Left lung (tissue), 10 donors: ENCODE results near the gene PLXDC2. TPM values are rescaled to one million over a fixed set of nuclear protein-coding genes. Genes with fewer than 3 reads are reported as not detected.

Source experiments
- ATAC-seq: fragments of 200-7000 bp; cut with Tn5 transposase; one replicate; pipeline ENCODE4 v1.9.1; 2020; ENCODE audit warnings: moderate library complexity
- DNase-seq, 4 donors: peaks; one replicate each; pipeline ENCODE4 v3.0.0-alpha.2; 2013 to 2020
- H3K27ac ChIP-seq, 2 donors: fragments of 200-600 bp; sonication (generic) in 1 of 2; one replicate each; pipeline versions ENCODE4 v1.5.0 to v1.8.0; 2020 to 2021
- H3K27me3 ChIP-seq, 2 donors: fragments of 200-600 bp; sonication (generic) in 1 of 2; one replicate each; pipeline versions ENCODE4 v1.5.0 to v1.8.0; 2020 to 2021
- H3K36me3 ChIP-seq, 2 donors: fragments of 200-600 bp; sonication (generic) in 1 of 2; one replicate each; pipeline versions ENCODE4 v1.5.0 to v1.8.0; 2020 to 2021
- H3K4me1 ChIP-seq, 2 donors: fragments of 200-600 bp; one replicate each; pipeline ENCODE4 v1.8.0; 2021
- H3K4me3 ChIP-seq, 2 donors: fragments of 200-600 bp; sonication (generic) in 1 of 2; one replicate each; pipeline versions ENCODE4 v1.5.0 to v1.8.0; 2020 to 2021; ENCODE audit warnings: mild to moderate bottlenecking in 1 of 2
- H3K9me3 ChIP-seq, 2 donors: fragments of 200-600 bp; sonication (generic) in 1 of 2; one replicate each; pipeline versions ENCODE4 v1.5.0 to v1.8.0; 2020 to 2021
- intact Hi-C, 2 donors: fragments of 100-400 bp; cut with DNase I; formaldehyde crosslinking; loops; one replicate each; pipeline versions ENCODE4 v1.11.2 to v1.14.2; 2022
- polyA plus RNA-seq, 6 donors: library from polyadenylated mRNA; unstranded; fragments of 120-200 nt; gene quantifications; one replicate each; pipeline ENCODE4 v1.2.1, GENCODE V29; 2013; ENCODE audit not compliant: insufficient read length in 6 of 6
- total RNA-seq, 2 donors: library from RNA; stranded (reverse); fragmentation: NEBNext Ultra II Directional; extraction: Animal tissue kit (Norgen Biotek cat#: 25700); gene quantifications; one replicate each; pipeline ENCODE4 v1.2.1, GENCODE V29; 2021
- TF ChIP-seq, protein P1 (sequence below), 2 donors: fragments of 200-600 bp; sonication (generic) in 1 of 2; IDR thresholded peaks; one replicate each; pipeline versions ENCODE4 v1.5.0 to v1.8.0; 2021; ENCODE audit warnings: antibody characterized with exemption in 2 of 2
- donor health status: DM: no; HTN: yes; CAD: no.
- donor health status: DM: no; HTN: no; CAD: no.

The PLXDC2 gene
- total and polyA plus RNA-seq, 8 donors = 85.3 to 127 (median 112) TPM

DNA sequence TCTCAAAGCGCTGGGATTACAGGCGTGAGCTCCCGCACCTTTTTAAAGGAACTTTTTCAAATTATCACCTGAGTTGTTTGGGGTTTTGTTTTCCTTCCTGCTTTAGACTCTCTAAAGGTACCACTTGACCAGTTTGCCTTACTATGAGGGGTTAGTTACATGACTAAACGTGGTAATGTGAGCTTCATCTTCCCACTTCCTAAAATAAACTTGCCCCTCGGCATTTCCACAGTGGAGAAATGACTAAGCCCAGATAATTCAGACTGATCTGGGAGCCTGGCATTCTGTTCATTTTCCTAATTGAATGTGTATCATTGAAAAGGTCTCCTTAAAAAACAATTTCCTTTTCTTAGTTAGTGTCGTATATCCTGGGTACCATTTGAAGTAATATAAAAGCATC lies 163.4 kb downstream of the PLXDC2 start:
- Histone ChIP-seq H3K4me3 (no peak overlapping the region), H3K27me3 (no peaks in the 10 kb centered on the region), H3K9me3 (peaks cover 0 to 3% of the 10 kb centered on the region in 2 donors), H3K4me1 (peaks cover 0 to 10% of the 10 kb centered on the region in 2 donors), H3K36me3 (no peaks in the 10 kb centered on the region), H3K27ac (no peak overlapping the region)
- DNase-seq (no peak), ATAC-seq (no peak)
- intact Hi-C loops = no loop called here
- TF ChIP-seq, protein P1, sequence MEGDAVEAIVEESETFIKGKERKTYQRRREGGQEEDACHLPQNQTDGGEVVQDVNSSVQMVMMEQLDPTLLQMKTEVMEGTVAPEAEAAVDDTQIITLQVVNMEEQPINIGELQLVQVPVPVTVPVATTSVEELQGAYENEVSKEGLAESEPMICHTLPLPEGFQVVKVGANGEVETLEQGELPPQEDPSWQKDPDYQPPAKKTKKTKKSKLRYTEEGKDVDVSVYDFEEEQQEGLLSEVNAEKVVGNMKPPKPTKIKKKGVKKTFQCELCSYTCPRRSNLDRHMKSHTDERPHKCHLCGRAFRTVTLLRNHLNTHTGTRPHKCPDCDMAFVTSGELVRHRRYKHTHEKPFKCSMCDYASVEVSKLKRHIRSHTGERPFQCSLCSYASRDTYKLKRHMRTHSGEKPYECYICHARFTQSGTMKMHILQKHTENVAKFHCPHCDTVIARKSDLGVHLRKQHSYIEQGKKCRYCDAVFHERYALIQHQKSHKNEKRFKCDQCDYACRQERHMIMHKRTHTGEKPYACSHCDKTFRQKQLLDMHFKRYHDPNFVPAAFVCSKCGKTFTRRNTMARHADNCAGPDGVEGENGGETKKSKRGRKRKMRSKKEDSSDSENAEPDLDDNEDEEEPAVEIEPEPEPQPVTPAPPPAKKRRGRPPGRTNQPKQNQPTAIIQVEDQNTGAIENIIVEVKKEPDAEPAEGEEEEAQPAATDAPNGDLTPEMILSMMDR (IDR thresholded peaks at IDR 0.05) = no peak

DNA sequence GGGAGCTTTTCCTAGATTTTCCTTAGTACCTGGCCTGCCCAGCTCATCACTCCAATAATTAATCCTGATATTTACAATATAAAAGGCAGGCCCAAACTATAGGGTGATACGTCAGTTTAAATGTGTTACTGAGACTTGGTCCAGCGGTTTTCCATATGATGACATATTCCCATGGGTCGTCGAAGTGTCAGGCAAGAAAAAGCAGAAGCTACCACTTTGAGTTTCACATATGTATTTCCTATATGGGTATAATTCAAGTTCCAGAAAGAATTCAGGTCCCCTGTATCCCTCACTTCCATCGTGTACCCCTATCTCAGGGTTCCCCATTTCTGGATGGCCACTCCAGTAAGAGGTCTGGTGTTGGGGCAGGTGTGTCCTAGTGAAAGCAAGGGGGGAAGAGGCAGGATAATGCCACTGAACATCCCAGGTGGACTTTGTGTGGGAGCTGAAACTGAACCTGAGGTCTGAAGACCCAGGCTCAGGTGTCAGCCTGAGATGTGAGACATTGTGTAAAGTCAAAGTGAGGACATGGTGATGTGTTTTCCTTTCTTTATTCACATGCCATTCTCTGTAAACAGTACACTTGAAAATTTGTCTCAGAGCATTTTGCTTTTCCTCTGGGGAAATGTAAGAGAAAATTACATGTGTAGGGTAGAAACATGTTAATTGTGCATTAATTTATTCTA lies 167.8 kb downstream of the PLXDC2 start:
- DNase-seq = no peak
- Histone ChIP-seq H3K4me1 (peaks cover 0 to 8% of the 10 kb centered on the region in 2 donors), H3K27ac (no peak overlapping the region), H3K9me3 (no peaks in the 10 kb centered on the region), H3K27me3 (no peaks in the 10 kb centered on the region), H3K4me3 (no peak overlapping the region), H3K36me3 (no peaks in the 10 kb centered on the region)
- TF ChIP-seq, protein P1 (IDR thresholded peaks at IDR 0.05) = no peak
- no peak for ATAC-seq
- intact Hi-C loops = no loop called here

DNA sequence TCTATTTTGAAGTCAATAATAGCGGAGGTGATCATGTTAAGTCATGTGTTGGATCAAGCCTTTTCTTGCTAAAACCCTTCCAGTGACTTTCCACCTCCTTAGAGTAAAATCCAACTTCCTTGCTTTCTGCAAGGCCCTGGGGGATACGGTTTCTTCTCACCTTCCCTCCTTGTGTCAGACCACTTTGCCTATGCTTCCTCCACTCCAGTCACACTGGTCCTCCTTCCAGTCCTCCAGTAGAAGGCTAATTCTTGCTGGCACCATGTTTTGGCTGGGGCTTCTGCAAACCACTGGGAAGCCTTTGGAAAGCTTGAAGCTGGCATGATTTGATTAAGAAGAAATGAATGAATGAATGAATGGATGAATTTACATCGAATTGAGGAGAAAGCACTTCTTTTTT lies 169.5 kb downstream of the PLXDC2 start:
- Histone ChIP-seq H3K27ac (no peak overlapping the region), H3K4me1 (peaks cover 0 to 3% of the 10 kb centered on the region in 2 donors), H3K36me3 (no peaks in the 10 kb centered on the region), H3K4me3 (no peak overlapping the region), H3K27me3 (no peaks in the 10 kb centered on the region), H3K9me3 (no peaks in the 10 kb centered on the region)
- ATAC-seq = no peak
- DNase-seq = no peak
- TF ChIP-seq, protein P1 (IDR thresholded peaks at IDR 0.05) = no peak
- intact Hi-C loops = no loop called here

DNA sequence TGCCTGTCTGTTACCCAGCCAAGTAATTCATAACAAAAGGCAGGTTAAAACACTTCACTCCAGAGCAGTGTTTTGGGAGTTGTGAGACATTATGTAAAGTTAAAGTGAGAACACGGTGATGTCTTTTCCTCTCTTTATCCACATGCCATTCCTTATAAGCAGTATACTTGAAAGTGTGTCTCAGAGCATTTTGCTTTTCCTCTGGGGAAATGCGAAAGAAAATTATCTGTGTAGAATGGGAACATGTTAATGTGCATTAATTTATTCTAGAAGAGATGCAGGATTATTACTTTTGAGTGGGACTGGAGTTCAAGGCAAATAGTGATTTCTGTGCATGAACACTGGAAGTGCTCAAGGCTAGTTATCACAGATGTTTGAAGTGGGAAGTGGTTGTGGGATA lies 170.4 kb downstream of the PLXDC2 start:
- TF ChIP-seq, protein P1 (IDR thresholded peaks at IDR 0.05) = no peak
- H3K36me3 ChIP-seq = no peaks in the 10 kb centered on the region
- intact Hi-C loops = no loop called here

DNA sequence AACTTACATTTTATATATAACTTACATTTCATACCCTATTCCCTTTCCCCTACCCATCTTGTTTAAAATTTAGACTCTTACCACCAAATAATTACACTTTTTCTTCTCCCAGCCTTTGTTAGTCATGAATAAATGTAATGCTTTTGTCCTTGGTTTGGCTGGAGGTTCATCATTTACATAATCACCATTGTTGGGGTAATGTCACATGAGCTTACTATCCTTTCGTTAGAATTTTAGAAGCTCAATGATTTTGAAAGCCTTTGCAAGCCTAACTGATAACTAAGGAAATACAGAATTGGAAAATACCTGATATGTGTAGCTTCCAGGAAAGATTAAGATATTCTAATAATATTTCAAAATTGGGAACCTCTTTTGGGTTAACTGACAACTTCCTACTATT lies 171.7 kb downstream of the PLXDC2 start:
- H3K4me1 ChIP-seq = peaks cover 0 to 3% of the 10 kb centered on the region in 2 donors
- TF ChIP-seq, protein P1 (IDR thresholded peaks at IDR 0.05) = no peak
- intact Hi-C loops = no loop called here
- H3K27me3 ChIP-seq = no peaks in the 10 kb centered on the region
- H3K9me3 ChIP-seq = no peaks in the 10 kb centered on the region
- H3K4me3 ChIP-seq = no peak overlapping the region
- DNase-seq (no peak), ATAC-seq (no peak)
- no peak overlapping the region for H3K27ac ChIP-seq
- no peaks in the 10 kb centered on the region for H3K36me3 ChIP-seq

More for the DNA sequence above, 170.4 kb downstream of the PLXDC2 start:
- Histone ChIP-seq H3K9me3 (no peaks in the 10 kb centered on the region), H3K4me3 (no peak overlapping the region), H3K4me1 (peaks cover 0 to 3% of the 10 kb centered on the region in 2 donors), H3K27ac (no peak overlapping the region), H3K27me3 (no peaks in the 10 kb centered on the region)
- no peak for ATAC-seq
- DNase-seq = no peak
